ENCODE results near the gene PAM16. TPM values are rescaled to one million over a fixed set of nuclear protein-coding genes. Genes with fewer than 3 reads are reported as not detected.
A peak's percentile ranks its signal among the peaks of the same experiment; 100 is the strongest.

PAM16 gene
- total RNA-seq, 1 experiment from 2014 or later, result 80.4 TPM

DNA sequence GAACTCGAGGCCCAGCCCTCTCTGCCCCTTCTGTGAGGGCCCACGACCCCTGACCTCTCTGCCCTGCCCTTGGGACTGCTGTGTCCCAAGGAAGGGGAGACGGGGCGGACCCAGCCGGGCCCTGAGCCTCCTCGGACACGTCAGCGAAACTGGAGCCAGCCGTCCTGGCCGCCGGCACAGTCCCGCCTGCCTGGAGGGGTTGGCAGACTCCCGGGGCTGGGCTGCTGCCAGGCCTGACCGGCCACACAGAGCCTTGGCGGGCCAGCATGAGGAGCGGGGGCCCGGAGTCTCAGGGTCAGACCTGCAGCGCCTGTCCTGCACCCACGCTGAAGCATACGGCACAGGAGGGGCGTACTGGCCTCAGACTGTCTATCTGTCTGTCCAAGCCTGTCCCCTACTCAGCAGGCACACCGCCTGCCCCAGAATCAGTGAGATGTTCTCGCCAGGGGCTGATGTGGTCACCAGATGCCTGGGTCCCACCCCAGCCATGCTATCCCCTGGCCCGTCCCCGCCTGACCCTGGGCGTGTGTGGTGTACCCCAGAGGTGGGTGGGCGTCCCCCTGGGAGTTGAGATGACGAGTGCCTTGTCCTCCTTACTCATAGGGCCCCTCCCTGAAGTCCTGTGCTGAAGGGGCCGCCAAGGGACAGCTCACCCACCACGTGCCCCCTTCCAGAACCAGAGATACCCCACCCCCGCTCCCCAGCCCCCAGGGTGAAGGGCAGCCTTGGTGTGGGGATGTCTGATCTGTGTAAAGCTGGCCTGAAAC lies 25.2 kb upstream of the PAM16 start:
- no peak for DNase-seq
- Histone ChIP-seq H4K20me1 (ENCODE audit: control insufficient read depth, insufficient read depth, insufficient read length) (no peaks in the 10 kb centered on the region), H3K27me3 (ENCODE audit: insufficient read depth, low read length) (no peaks in the 10 kb centered on the region), H2BK20ac (ENCODE audit: low read depth, low read length, poor library complexity, severe bottlenecking) (no peak overlapping the region), H2BK120ac (ENCODE audit: low read depth, low read length, poor library complexity, severe bottlenecking) (no peak overlapping the region), H3K23me2 (ENCODE audit: insufficient read length, low read depth, low read length, poor library complexity, severe bottlenecking) (no peaks in the 10 kb centered on the region), H3K79me2 (ENCODE audit: insufficient read depth, low read length) (peaks cover 1% of the 10 kb centered on the region; the same call in 1 of the 2 replicates), H3K23ac (ENCODE audit: insufficient read length, low read depth, low read length) (no peak overlapping the region), H3T11ph (ENCODE audit: low read length) (no peak overlapping the region), H3K9me3 (ENCODE audit: control insufficient read depth, low read depth, low read length) (no peaks in the 10 kb centered on the region), H2BK12ac (ENCODE audit: insufficient read length, low read depth, low read length) (peak overlapping the region; percentile 78), H2AFZ (ENCODE audit: low read length) (no peak overlapping the region), H3K4ac (ENCODE audit: low read depth, low read length) (no peak overlapping the region), H3K4me2 (ENCODE audit: insufficient read depth, insufficient read length, low read length) (no peak overlapping the region), H3K56ac (ENCODE audit: insufficient read length, low read depth, low read length) (no peak overlapping the region), H3K9ac (ENCODE audit: extremely low read depth, insufficient read length, low read length) (no peak overlapping the region), H3K18ac (ENCODE audit: insufficient read length, low read depth, low read length) (no peak overlapping the region), H4K5ac (ENCODE audit: insufficient read length, low read depth, low read length) (no peak overlapping the region), H2BK15ac (ENCODE audit: low read depth, low read length) (peak overlapping the region; percentile 81; the same call in 1 of the 2 replicates), H4K8ac (replicated peaks; ENCODE audit: insufficient read length, low read depth, low read length) (no peak overlapping the region), H4K91ac (ENCODE audit: insufficient read length, low read depth, low read length) (no peak overlapping the region), H3K4me1 (ENCODE audit: insufficient read depth, low read length) (peaks cover 11% of the 10 kb centered on the region; the same call in 1 of the 2 replicates), H2AK5ac (ENCODE audit: insufficient read length, low read length) (no peak overlapping the region), H3K79me1 (ENCODE audit: insufficient read depth, low read depth, low read length, poor library complexity, severe bottlenecking) (no peaks in the 10 kb centered on the region), H3K27ac (ENCODE audit: insufficient read length, low read depth, low read length) (no peak overlapping the region), H3K14ac (ENCODE audit: insufficient read depth, low read length) (peak overlapping the region; percentile 69; the same call in 1 of the 2 replicates), H2BK5ac (ENCODE audit: insufficient read length, low read length) (no peak overlapping the region)
- TF ChIP-seq, protein P1, sequence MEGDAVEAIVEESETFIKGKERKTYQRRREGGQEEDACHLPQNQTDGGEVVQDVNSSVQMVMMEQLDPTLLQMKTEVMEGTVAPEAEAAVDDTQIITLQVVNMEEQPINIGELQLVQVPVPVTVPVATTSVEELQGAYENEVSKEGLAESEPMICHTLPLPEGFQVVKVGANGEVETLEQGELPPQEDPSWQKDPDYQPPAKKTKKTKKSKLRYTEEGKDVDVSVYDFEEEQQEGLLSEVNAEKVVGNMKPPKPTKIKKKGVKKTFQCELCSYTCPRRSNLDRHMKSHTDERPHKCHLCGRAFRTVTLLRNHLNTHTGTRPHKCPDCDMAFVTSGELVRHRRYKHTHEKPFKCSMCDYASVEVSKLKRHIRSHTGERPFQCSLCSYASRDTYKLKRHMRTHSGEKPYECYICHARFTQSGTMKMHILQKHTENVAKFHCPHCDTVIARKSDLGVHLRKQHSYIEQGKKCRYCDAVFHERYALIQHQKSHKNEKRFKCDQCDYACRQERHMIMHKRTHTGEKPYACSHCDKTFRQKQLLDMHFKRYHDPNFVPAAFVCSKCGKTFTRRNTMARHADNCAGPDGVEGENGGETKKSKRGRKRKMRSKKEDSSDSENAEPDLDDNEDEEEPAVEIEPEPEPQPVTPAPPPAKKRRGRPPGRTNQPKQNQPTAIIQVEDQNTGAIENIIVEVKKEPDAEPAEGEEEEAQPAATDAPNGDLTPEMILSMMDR (conservative IDR thresholded peaks at IDR 0.05), result no peak
- H3K36me3 Mint-ChIP-seq (ENCODE audit: insufficient read depth in 1 of 3, low read depth in 3 of 3), result peaks cover 0 to 3% (median 3%) of the 10 kb centered on the region in 3 experiments; a peak in 1 of 7 replicates
- WGBS (ENCODE audit: extremely low coverage, insufficient read length, low lambda C conversion rate), result no CpG with 5 or more reads among the region's 31 CpGs
- H3K27ac Mint-ChIP-seq, result no peak overlapping the region
- no peak overlapping the region for H3K4me3 Mint-ChIP-seq
- H3K9me3 Mint-ChIP-seq, result no peaks in the 10 kb centered on the region
- no peaks in the 10 kb centered on the region for H3K27me3 Mint-ChIP-seq (ENCODE audit: low read depth)
- peaks cover 34 to 60% of the 10 kb centered on the region in 2 experiments for H3K4me1 Mint-ChIP-seq
